Upper lobe of left lung (tissue), 6 donors: ENCODE results near the gene FAM168B. TPM values are rescaled to one million over a fixed set of nuclear protein-coding genes. Genes with fewer than 3 reads are reported as not detected.

Source experiments
- ATAC-seq, 2 donors: fragments of 200-7000 bp; cut with Tn5 transposase; one replicate each; pipeline ENCODE4 v1.9.1; 2022; ENCODE audit warnings: mild to moderate bottlenecking in 2 of 2, moderate library complexity in 2 of 2; ENCODE audit not compliant: low FRiP score in 2 of 2
- DNase-seq, 2 donors: peaks; one replicate each; pipeline ENCODE4 v3.0.0-alpha.2; 2019 to 2020
- H3K27ac ChIP-seq, 4 donors: fragments of 200-600 bp; sonication (generic); one replicate each; pipeline ENCODE4 v1.5.1; 2016 to 2019
- H3K27me3 ChIP-seq, 4 donors: fragments of 200-600 bp; sonication (generic); one replicate each; pipeline ENCODE4 v1.5.1; 2017 to 2019
- H3K36me3 ChIP-seq, 4 donors: fragments of 200-600 bp; sonication (generic); one replicate each; pipeline ENCODE4 v1.5.1; 2016 to 2019
- H3K4me1 ChIP-seq, 4 donors: fragments of 200-600 bp; sonication (generic); one replicate each; pipeline ENCODE4 v1.5.1; 2018 to 2019
- H3K4me3 ChIP-seq, 4 donors: fragments of 200-600 bp; sonication (generic); one replicate each; pipeline ENCODE4 v1.5.1; 2017 to 2019; ENCODE audit warnings: mild to moderate bottlenecking in 2 of 4, moderate library complexity in 1 of 4
- H3K9me3 ChIP-seq, 4 donors: fragments of 200-600 bp; sonication (generic); one replicate each; pipeline ENCODE4 v1.5.1; 2018 to 2019
- EP300 ChIP-seq, 4 donors: sonication (generic); formaldehyde crosslinking; IDR thresholded peaks; one replicate each; pipeline ENCODE4 v1.5.1; 2017; ENCODE audit warnings: antibody characterized with exemption in 4 of 4, control low read depth in 2 of 4
- POLR2A ChIP-seq, 4 donors: fragments of 450-650 bp; IDR thresholded peaks; one replicate each; pipeline ENCODE4 v1.5.1; 2016 to 2017; ENCODE audit warnings: antibody characterized with exemption in 4 of 4, mild to moderate bottlenecking in 2 of 4
- POLR2AphosphoS5 ChIP-seq, 2 donors: sonication (generic); formaldehyde crosslinking; IDR thresholded peaks; one replicate each; pipeline ENCODE4 v1.5.1; 2017; ENCODE audit warnings: antibody characterized with exemption in 2 of 2
- WGBS, 2 donors: methylation state at CpG; one replicate each; pipeline ENCODE4 v1.1.5; 2017 to 2018; 5-methylcytosine and 5-hydroxymethylcytosine counted together
- total RNA-seq, 6 donors: library from RNA; depleted of rRNA in 4 of 6; stranded (reverse); fragments of >200 nt in 4 of 6; gene quantifications; one replicate each; pipeline versions ENCODE4 v1.1.0 to v1.2.1, GENCODE V29; 2016 to 2021
- TF ChIP-seq, protein P1 (sequence below), 6 experiments: fragments of 450-650 bp in 4 of 6; fragments of 200-600 bp in 2 of 6; sonication (generic) in 2 of 6; IDR thresholded peaks; one replicate each; pipeline ENCODE4 v1.5.1; 2016 to 2019; ENCODE audit warnings: antibody characterized with exemption in 6 of 6
- donor health status: DM: no; HTN: no; CAD: no; lungs with moderate emphysema.
- donor health status: DM: no; HTN: yes; CAD: no; lungs with severe emphysema.

The FAM168B gene
- total RNA-seq, 6 donors from 2014 or later = 22.0 to 86.9 (median 72.8) TPM

DNA sequence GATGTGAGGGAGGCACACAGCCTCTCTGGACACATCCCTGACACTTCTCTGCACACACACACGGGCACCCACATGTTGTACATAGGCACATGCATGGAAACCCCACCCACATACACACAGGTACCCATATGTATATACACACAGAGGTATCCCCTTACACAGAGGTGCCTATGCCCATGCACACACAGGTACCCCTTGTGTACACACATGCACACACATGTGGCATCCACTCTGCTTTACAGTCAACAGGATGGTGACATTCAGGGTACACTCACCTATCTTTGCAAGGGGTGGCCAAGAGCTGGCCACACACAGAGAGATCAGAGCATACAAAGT, 59.5 kb downstream of the FAM168B start:
- WGBS, 2 donors = 63 to 94% methylated on average over 1 of the region's 1 CpG
- peaks cover 0 to 13% (median 5%) of the 10 kb centered on the region in 4 donors for H3K27me3 ChIP-seq
- TF ChIP-seq EP300 (IDR thresholded peaks at IDR 0.05) (no peak), POLR2A (IDR thresholded peaks at IDR 0.05) (no peak), POLR2AphosphoS5 (IDR thresholded peaks at IDR 0.05) (no peak)
- TF ChIP-seq, protein P1, sequence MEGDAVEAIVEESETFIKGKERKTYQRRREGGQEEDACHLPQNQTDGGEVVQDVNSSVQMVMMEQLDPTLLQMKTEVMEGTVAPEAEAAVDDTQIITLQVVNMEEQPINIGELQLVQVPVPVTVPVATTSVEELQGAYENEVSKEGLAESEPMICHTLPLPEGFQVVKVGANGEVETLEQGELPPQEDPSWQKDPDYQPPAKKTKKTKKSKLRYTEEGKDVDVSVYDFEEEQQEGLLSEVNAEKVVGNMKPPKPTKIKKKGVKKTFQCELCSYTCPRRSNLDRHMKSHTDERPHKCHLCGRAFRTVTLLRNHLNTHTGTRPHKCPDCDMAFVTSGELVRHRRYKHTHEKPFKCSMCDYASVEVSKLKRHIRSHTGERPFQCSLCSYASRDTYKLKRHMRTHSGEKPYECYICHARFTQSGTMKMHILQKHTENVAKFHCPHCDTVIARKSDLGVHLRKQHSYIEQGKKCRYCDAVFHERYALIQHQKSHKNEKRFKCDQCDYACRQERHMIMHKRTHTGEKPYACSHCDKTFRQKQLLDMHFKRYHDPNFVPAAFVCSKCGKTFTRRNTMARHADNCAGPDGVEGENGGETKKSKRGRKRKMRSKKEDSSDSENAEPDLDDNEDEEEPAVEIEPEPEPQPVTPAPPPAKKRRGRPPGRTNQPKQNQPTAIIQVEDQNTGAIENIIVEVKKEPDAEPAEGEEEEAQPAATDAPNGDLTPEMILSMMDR (IDR thresholded peaks at IDR 0.05) = no peak
- H3K27ac ChIP-seq = no peak overlapping the region
- no peak for ATAC-seq
- H3K4me3 ChIP-seq = no peak overlapping the region
- H3K4me1 ChIP-seq = peaks cover 0 to 23% (median 4%) of the 10 kb centered on the region in 4 donors
- H3K9me3 ChIP-seq = no peaks in the 10 kb centered on the region
- DNase-seq = no peak
- H3K36me3 ChIP-seq = no peaks in the 10 kb centered on the region

DNA sequence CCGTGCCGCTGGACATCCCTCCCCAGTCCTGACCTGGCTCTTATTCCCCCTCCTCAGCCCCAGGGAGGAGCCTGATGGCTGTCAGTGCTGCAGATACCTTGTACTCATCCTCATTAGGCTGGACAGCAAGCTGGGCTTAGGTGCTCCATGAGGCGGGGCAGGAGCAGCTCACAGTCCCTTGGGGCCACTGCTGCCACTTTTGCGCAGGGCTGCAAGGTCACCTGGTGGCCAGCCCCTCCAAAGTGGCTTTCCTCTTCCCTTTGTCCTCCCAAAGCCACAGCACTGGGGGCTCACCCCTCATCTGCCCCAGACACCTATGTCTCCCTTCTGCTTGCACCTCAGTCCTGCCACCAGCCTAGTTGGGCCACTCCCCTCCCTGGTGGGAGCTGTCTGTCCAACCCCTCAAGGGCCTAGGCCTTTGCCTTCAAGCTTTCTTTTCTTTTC, 60.8 kb downstream of the FAM168B start:
- no peak for ATAC-seq
- no peak for TF ChIP-seq EP300 (IDR thresholded peaks at IDR 0.05)
- TF ChIP-seq POLR2AphosphoS5 (IDR thresholded peaks at IDR 0.05) = no peak
- TF ChIP-seq, protein P1 (IDR thresholded peaks at IDR 0.05) = no peak
- no peak for TF ChIP-seq POLR2A (IDR thresholded peaks at IDR 0.05)
- peaks cover 0 to 8% (median 5%) of the 10 kb centered on the region in 4 donors for H3K9me3 ChIP-seq
- H3K27ac ChIP-seq = peak overlapping the region in 1 of 4 donors; percentile 17
- DNase-seq = no peak
- 88 to 91% methylated on average over 2 to 4 of the region's 4 CpGs for WGBS, 2 donors
- H3K4me3 ChIP-seq = no peak overlapping the region
- H3K36me3 ChIP-seq = no peaks in the 10 kb centered on the region
- H3K27me3 ChIP-seq = peaks cover 0 to 13% (median 5%) of the 10 kb centered on the region in 4 donors
- H3K4me1 ChIP-seq = peaks cover 0 to 19% (median 4%) of the 10 kb centered on the region in 4 donors

DNA sequence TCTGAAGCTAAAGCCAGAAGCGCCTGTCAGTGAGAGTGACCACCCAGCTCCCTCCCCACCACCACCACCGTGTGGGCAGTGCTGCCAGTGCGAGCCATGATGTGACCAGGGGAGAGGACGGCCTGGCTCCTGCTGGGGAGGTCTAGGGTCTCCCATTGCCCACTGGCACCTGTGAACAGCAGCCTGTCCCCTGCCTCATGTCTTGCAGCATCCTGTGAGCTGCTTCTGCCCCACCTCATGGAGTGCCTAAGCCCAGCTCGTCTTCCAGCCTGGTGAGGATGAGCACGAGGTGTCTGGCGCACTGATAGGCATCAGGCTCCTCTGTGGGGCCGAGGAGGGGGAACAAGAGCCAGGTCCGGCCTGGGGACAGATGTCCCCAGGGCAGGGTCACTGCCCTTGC, 61.4 kb downstream of the FAM168B start:
- DNase-seq (no peak), ATAC-seq (peak in 1 of 2 donors; percentile 5)
- H3K9me3 ChIP-seq = peaks cover 0 to 8% (median 5%) of the 10 kb centered on the region in 4 donors
- 69% methylated on average over 8 to 9 of the region's 9 CpGs for WGBS, 2 donors
- H3K36me3 ChIP-seq = no peaks in the 10 kb centered on the region
- peaks cover 0 to 13% (median 5%) of the 10 kb centered on the region in 4 donors for H3K27me3 ChIP-seq
- H3K27ac ChIP-seq = peak overlapping the region in 2 of 4 donors; percentile 64 to 70
- no peak for TF ChIP-seq POLR2AphosphoS5 (IDR thresholded peaks at IDR 0.05)
- TF ChIP-seq EP300 (IDR thresholded peaks at IDR 0.05) = no peak
- TF ChIP-seq POLR2A (IDR thresholded peaks at IDR 0.05) = no peak
- TF ChIP-seq, protein P1 (IDR thresholded peaks at IDR 0.05) = no peak
- no peak overlapping the region for H3K4me3 ChIP-seq
- peaks cover 0 to 19% (median 4%) of the 10 kb centered on the region in 4 donors for H3K4me1 ChIP-seq

DNA sequence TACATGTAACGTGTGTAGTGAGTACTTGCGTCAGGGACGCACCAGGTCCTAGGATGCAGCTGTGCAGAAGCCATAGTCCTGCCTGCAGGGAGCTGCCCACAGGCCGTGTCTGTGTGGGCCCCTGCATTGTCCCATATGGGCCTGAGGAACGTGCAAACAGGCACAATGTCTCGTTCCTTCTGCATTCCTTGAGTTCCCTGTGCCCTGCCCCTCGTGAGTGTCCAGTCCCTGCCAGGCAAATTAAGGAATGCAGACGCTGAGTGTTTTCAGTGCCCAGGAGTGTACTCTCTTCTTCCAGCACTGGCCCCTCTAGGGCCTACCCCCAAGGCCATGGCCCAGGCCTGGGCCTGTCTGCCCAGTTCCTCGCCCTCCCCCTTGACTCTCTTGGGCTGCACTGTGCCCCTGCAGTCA, 61.8 kb downstream of the FAM168B start:
- peak overlapping the region in 3 of 4 donors; percentile 17 to 70 (median 64) for H3K27ac ChIP-seq
- WGBS, 2 donors = 50 to 71% methylated on average over 8 to 9 of the region's 9 CpGs
- ATAC-seq = peak in 1 of 2 donors; percentile 49

More for the DNA sequence above, 61.8 kb downstream of the FAM168B start:
- no peak overlapping the region for H3K4me3 ChIP-seq
- peaks cover 0 to 13% (median 5%) of the 10 kb centered on the region in 4 donors for H3K27me3 ChIP-seq
- H3K36me3 ChIP-seq = no peaks in the 10 kb centered on the region
- peaks cover 0 to 19% (median 4%) of the 10 kb centered on the region in 4 donors for H3K4me1 ChIP-seq
- H3K9me3 ChIP-seq = peaks cover 0 to 8% (median 5%) of the 10 kb centered on the region in 4 donors
- TF ChIP-seq, protein P1 (IDR thresholded peaks at IDR 0.05) = no peak
- TF ChIP-seq EP300 (IDR thresholded peaks at IDR 0.05) (no peak), POLR2AphosphoS5 (IDR thresholded peaks at IDR 0.05) (no peak), POLR2A (IDR thresholded peaks at IDR 0.05) (no peak)
- DNase-seq = no peak
